Astrocyte (in vitro differentiated cells and primary cell): ENCODE measurements around the gene IL34. TPM values are rescaled to one million over a fixed set of nuclear protein-coding genes. Genes with fewer than 3 reads are reported as not detected.

Experiments
- DNase-seq: peaks from one replicate; pipeline ENCODE4 v3.0.0-alpha.2; 2010; ENCODE audit warnings: low read depth
- FAIRE-seq: peaks from 2 replicates; lab custom pipeline; 2011; peaks lifted over from hg19 to GRCh38; lab: Jason Lieb, UNC
- H2AFZ ChIP-seq: 2 replicates; pipeline ENCODE4 v1.6.0; 2012; ENCODE audit warnings: low read depth, low read length, inconsistent platforms
- H3K27ac ChIP-seq: 2 replicates; pipeline ENCODE4 v1.5.1; 2011; ENCODE audit warnings: low read depth, low read length, inconsistent platforms
- H3K27me3 ChIP-seq: 2 replicates; pipeline ENCODE4 v1.6.0; 2011; ENCODE audit warnings: low read length, inconsistent platforms; ENCODE audit not compliant: insufficient read depth
- H3K36me3 ChIP-seq: 2 replicates; pipeline ENCODE4 v1.5.1; 2011; ENCODE audit warnings: low read length, inconsistent platforms; ENCODE audit not compliant: insufficient read depth
- H3K4me1 ChIP-seq: 2 replicates; pipeline ENCODE4 v1.5.1; 2011; ENCODE audit warnings: low read length, inconsistent platforms; ENCODE audit not compliant: insufficient read depth
- H3K4me2 ChIP-seq: 2 replicates; pipeline ENCODE4 v1.6.0; 2012; ENCODE audit warnings: low read length, inconsistent platforms
- H3K4me3 ChIP-seq: 2 replicates; pipeline ENCODE4 v1.5.1; 2011; ENCODE audit warnings: low read depth, mild to moderate bottlenecking, low read length, inconsistent platforms; ENCODE audit not compliant: insufficient read depth
- H3K79me2 ChIP-seq: 2 replicates; pipeline ENCODE4 v1.6.0; 2012; ENCODE audit warnings: mild to moderate bottlenecking, low read length, inconsistent platforms; ENCODE audit not compliant: insufficient read depth
- H3K9ac ChIP-seq: 2 replicates; pipeline ENCODE4 v1.6.0; 2012; ENCODE audit warnings: mild to moderate bottlenecking, low read length, inconsistent platforms
- H3K9me3 ChIP-seq: 2 replicates; pipeline ENCODE4 v1.5.1; 2012; ENCODE audit warnings: low read depth, mild to moderate bottlenecking, low read length, inconsistent platforms; ENCODE audit not compliant: insufficient read depth
- H4K20me1 ChIP-seq: 2 replicates; pipeline ENCODE4 v1.6.0; 2012; ENCODE audit warnings: low read length, inconsistent platforms; ENCODE audit not compliant: insufficient read depth
- H3K27ac Mint-ChIP-seq: one replicate; pipeline ENCODE4 v1.8.0; 2021; ENCODE audit warnings: mild to moderate bottlenecking, mixed read lengths; ENCODE audit not compliant: unreplicated experiment
- H3K27me3 Mint-ChIP-seq: one replicate; pipeline ENCODE4 v1.8.0; 2021; ENCODE audit warnings: low read depth, mixed read lengths; ENCODE audit not compliant: unreplicated experiment
- H3K36me3 Mint-ChIP-seq: one replicate; pipeline ENCODE4 v1.8.0; 2021; ENCODE audit warnings: low read depth, mixed read lengths; ENCODE audit not compliant: unreplicated experiment
- H3K4me1 Mint-ChIP-seq: one replicate; pipeline ENCODE4 v1.8.0; 2021; ENCODE audit warnings: low read depth, mixed read lengths; ENCODE audit not compliant: unreplicated experiment
- H3K4me3 Mint-ChIP-seq: one replicate; pipeline ENCODE4 v1.8.0; 2021; ENCODE audit warnings: mild to moderate bottlenecking, moderate library complexity, mixed read lengths; ENCODE audit not compliant: unreplicated experiment
- H3K9me3 Mint-ChIP-seq: one replicate; pipeline ENCODE4 v1.8.0; 2021; ENCODE audit warnings: mild to moderate bottlenecking, mixed read lengths; ENCODE audit not compliant: unreplicated experiment
- EZH2 ChIP-seq: IDR thresholded peaks from 2 replicates; pipeline ENCODE4 v1.6.1; 2012; ENCODE audit warnings: mild to moderate bottlenecking, low read length, inconsistent platforms; ENCODE audit not compliant: insufficient read depth
- total RNA-seq: library from RNA; stranded (reverse); gene quantifications from 2 replicates; pipeline ENCODE4 v1.2.1, GENCODE V29; 2021
- TF ChIP-seq, protein P1 (sequence below): IDR thresholded peaks from 2 replicates; pipeline ENCODE4 v1.5.1; 2011; ENCODE audit warnings: low read depth, mild to moderate bottlenecking, inconsistent platforms, low read length, moderate library complexity; ENCODE audit not compliant: insufficient read depth

Gene IL34
- total RNA-seq, 1 donor from 2014 or later: 0.34 TPM

DNA sequence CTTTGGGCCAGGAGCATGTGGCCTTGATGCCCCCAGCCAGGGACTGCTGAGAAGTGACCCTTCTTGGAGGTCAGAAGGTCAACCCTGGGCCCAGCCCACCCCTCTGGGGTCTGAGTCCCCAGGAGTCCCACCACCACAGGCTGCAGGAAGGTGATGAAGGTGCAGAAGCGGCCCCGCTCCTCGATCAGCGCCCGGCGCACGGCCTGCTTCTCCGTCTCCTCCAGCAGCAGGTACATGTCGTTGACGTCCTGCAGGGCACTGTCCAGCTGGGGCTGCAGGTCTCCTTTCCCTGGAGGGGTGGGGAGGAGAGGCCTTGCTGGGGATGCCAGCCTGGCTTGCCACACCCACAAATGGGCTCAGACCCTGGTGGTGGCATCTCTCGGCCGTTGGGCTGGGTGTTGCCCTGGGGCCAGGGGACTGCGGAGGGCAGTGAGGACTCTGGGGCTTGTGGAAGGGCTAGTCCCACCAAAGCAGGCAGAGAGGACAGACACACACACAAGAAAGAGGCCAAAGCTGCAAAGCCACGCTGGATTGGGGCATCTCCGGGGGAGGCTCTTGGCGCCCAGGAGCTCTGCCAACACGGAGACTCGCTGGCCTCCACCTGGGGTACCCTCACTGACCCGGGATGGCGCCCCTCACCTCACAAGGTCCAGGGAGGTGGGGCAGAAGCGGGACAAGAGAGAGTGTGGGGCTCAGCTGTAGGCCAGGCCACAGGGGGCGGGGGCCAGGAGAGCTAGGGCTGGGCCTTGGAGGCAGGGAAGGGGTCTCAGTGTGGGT lies 31.9 kb downstream of the IL34 start:
- H3K36me3 ChIP-seq: peaks cover 8% of the 10 kb centered on the region

DNA sequence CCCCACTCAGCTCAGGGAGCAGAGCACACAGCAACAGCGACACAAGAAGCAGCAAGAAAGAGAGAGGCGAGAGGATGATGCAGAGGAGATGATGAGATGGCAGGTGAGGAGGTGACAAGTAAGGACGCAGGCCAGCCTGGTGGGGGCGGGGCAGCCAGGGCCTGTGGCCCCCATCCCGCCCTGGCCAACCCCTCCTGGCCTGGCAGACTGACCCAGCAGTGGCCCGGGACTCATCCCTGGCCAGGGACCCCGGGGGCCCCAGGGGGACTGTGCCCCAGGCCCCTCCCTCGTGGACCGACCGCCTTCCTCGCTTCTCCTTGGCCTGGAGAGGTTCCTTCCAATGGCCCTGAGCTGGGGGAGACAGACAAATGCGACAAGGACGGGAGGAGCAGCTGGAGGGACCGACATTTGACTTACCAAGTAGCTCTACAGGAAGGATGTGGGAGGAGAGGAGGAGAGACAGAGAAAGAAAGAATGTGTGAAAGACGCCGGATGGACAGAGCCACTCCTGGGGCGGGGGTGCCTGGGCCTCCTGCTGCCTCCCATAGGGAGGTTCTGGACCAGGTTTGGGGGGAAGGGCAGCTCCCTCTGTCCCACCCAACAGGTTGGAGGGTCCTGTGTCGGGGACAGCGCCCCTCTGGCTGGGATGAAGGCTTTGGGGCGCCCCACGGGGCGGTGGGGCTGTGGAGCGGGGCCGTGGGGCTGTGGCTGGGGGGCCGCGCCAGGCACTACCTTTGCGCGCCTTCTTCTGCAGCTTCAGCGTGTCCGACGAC lies 32.7 kb downstream of the IL34 start:
- Histone ChIP-seq H3K4me3 (no peak overlapping the region), H3K27ac (no peak overlapping the region), H3K9ac (no peak overlapping the region), H2AFZ (no peak overlapping the region), H3K9me3 (no peaks in the 10 kb centered on the region), H3K36me3 (peaks cover 8% of the 10 kb centered on the region), H3K4me1 (peaks cover 7% of the 10 kb centered on the region), H4K20me1 (peaks cover 43% of the 10 kb centered on the region), H3K79me2 (peaks cover 45% of the 10 kb centered on the region), H3K4me2 (no peak overlapping the region), H3K27me3 (no peaks in the 10 kb centered on the region)
- Mint-ChIP-seq H3K4me3 (no peak overlapping the region), H3K27ac (no peak overlapping the region), H3K4me1 (no peaks in the 10 kb centered on the region), H3K9me3 (no peaks in the 10 kb centered on the region), H3K36me3 (peaks cover 18% of the 10 kb centered on the region), H3K27me3 (no peaks in the 10 kb centered on the region)
- FAIRE-seq: no peak
- no peak for DNase-seq
- TF ChIP-seq EZH2: no peak
- TF ChIP-seq, protein P1, sequence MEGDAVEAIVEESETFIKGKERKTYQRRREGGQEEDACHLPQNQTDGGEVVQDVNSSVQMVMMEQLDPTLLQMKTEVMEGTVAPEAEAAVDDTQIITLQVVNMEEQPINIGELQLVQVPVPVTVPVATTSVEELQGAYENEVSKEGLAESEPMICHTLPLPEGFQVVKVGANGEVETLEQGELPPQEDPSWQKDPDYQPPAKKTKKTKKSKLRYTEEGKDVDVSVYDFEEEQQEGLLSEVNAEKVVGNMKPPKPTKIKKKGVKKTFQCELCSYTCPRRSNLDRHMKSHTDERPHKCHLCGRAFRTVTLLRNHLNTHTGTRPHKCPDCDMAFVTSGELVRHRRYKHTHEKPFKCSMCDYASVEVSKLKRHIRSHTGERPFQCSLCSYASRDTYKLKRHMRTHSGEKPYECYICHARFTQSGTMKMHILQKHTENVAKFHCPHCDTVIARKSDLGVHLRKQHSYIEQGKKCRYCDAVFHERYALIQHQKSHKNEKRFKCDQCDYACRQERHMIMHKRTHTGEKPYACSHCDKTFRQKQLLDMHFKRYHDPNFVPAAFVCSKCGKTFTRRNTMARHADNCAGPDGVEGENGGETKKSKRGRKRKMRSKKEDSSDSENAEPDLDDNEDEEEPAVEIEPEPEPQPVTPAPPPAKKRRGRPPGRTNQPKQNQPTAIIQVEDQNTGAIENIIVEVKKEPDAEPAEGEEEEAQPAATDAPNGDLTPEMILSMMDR: no peak

More for the DNA sequence above, 31.9 kb downstream of the IL34 start:
- no peaks in the 10 kb centered on the region for H3K9me3 Mint-ChIP-seq
- Histone ChIP-seq H3K9ac (no peak overlapping the region), H4K20me1 (peaks cover 35% of the 10 kb centered on the region), H3K9me3 (no peaks in the 10 kb centered on the region), H3K4me1 (no peaks in the 10 kb centered on the region), H2AFZ (no peak overlapping the region), H3K27me3 (no peaks in the 10 kb centered on the region), H3K4me3 (no peak overlapping the region), H3K79me2 (peaks cover 37% of the 10 kb centered on the region), H3K4me2 (no peak overlapping the region), H3K27ac (no peak overlapping the region)
- no peak overlapping the region for H3K4me3 Mint-ChIP-seq
- H3K36me3 Mint-ChIP-seq: peaks cover 16% of the 10 kb centered on the region
- no peak overlapping the region for H3K27ac Mint-ChIP-seq
- H3K27me3 Mint-ChIP-seq: no peaks in the 10 kb centered on the region
- no peak for TF ChIP-seq EZH2
- TF ChIP-seq, protein P1: no peak
- no peak for FAIRE-seq
- no peaks in the 10 kb centered on the region for H3K4me1 Mint-ChIP-seq
- DNase-seq: no peak
